HCT116 (cell line): ENCODE measurements around the gene KRT15. TPM values are rescaled to one million over a fixed set of nuclear protein-coding genes. Genes with fewer than 3 reads are reported as not detected.

Experiments
- ATAC-seq: fragments of 200-7000 bp; cut with Tn5 transposase; 2 replicates; pipeline ENCODE4 v1.9.1; 2020; ENCODE audit warnings: mild to moderate bottlenecking, moderate library complexity
- BruUV-seq: library from RNA; stranded (reverse); fragments of 400-500 nt; replicated peaks from 2 replicates; lab custom pipeline; 2021; lab: Mats Ljungman, UMichigan
- CTCF ChIA-PET: fragments of 300-600 bp; sonication (Branson Sonifier 250); formaldehyde crosslinking; loops from one replicate; lab custom pipeline; 2021; ENCODE audit warnings: antibody characterized with exemption; lab: Charles Lee
- POLR2A ChIA-PET: fragments of 300-600, 350-600 bp; sonication (Branson Sonifier 250); formaldehyde crosslinking; loops from one replicate; lab custom pipeline; 2021; ENCODE audit warnings: antibody characterized with exemption; lab: Charles Lee
- RAD21 ChIA-PET, 2 experiments: fragments of 300-600 bp; sonication (Branson Sonifier 250); formaldehyde crosslinking; loops; one replicate each; lab custom pipeline; 2023; ENCODE audit warnings: low total read pairs in 2 of 2; ENCODE audit not compliant: uncharacterized antibody in 2 of 2, unreplicated experiment in 2 of 2, low non-redundant PET in 1 of 2; lab: Charles Lee
- DNase-seq: peaks from one replicate; pipeline ENCODE4 v3.0.0-alpha.2; 2010; ENCODE audit warnings: low read depth, low spot score
- H2AFZ ChIP-seq: fragments of 200-600 bp; shearing (Covaris generic), sonication (generic); 2 replicates; pipeline ENCODE4 v1.6.1; 2017; ENCODE audit warnings: low read depth, mixed run types, mixed read lengths, antibody characterized with exemption, low read length; ENCODE audit not compliant: poor library complexity, severe bottlenecking
- H3K27ac ChIP-seq: 2 replicates; pipeline ENCODE4 v1.5.1; 2012; ENCODE audit warnings: low read depth, low read length
- H3K27me3 ChIP-seq: fragments of 200-600 bp; sonication (generic); 2 replicates; pipeline ENCODE4 v1.6.1; 2016; ENCODE audit warnings: mixed run types, low read length, mixed read lengths; ENCODE audit not compliant: insufficient read depth
- H3K36me3 ChIP-seq, 2 experiments: fragments of 200-500 bp in 1 of 2; fragments of 200-600 bp in 1 of 2; sonication (Bioruptor generic) in 1 of 2; sonication (generic) in 1 of 2; 2 replicates each; pipeline versions ENCODE4 v1.5.1 to v1.6.1; 2014 to 2016; ENCODE audit warnings: low read length in 2 of 2, inconsistent platforms in 1 of 2, mixed read lengths in 1 of 2, mixed run types in 1 of 2; ENCODE audit not compliant: insufficient read depth in 2 of 2, control insufficient read depth in 1 of 2
- H3K4me1 ChIP-seq, 2 experiments: fragments of 200-600 bp in 1 of 2; sonication (generic) in 1 of 2; 2 replicates each; pipeline versions ENCODE4 v1.5.1 to v1.6.1; 2012 to 2017; ENCODE audit warnings: low read length in 2 of 2, inconsistent platforms in 1 of 2, mild to moderate bottlenecking in 1 of 2, mixed read lengths in 1 of 2, mixed run types in 1 of 2, moderate library complexity in 1 of 2; ENCODE audit not compliant: insufficient read depth in 2 of 2, control insufficient read depth in 1 of 2
- H3K4me2 ChIP-seq: fragments of 200-600 bp; sonication (generic); 2 replicates; pipeline ENCODE4 v1.6.1; 2017; ENCODE audit warnings: mixed run types, low read length, mixed read lengths
- H3K4me3 ChIP-seq, 2 experiments: fragments of 200-600 bp in 1 of 2; sonication (generic) in 1 of 2; replicated peaks in 1 of 2; 2 replicates each; pipeline ENCODE4 v1.5.1; 2011 to 2016; ENCODE audit warnings: low read length in 2 of 2, control low read depth in 1 of 2, low read depth in 1 of 2, mild to moderate bottlenecking in 1 of 2, mixed read lengths in 1 of 2, mixed run types in 1 of 2
- H3K79me2 ChIP-seq: fragments of 200-600 bp; sonication (generic); 2 replicates; pipeline ENCODE4 v1.6.1; 2017; ENCODE audit warnings: mild to moderate bottlenecking, mixed run types, low read length, moderate library complexity, mixed read lengths; ENCODE audit not compliant: insufficient read depth
- H3K9ac ChIP-seq: fragments of 200-600 bp; sonication (generic); 2 replicates; pipeline ENCODE4 v1.6.1; 2016; ENCODE audit warnings: low read length, mixed read lengths
- H3K9me2 ChIP-seq: fragments of 200-600 bp; sonication (generic), shearing (Covaris generic); 2 replicates; pipeline ENCODE4 v1.6.1; 2017; ENCODE audit warnings: mixed run types, mild to moderate bottlenecking, moderate library complexity; ENCODE audit not compliant: insufficient read depth
- H3K9me3 ChIP-seq, 2 experiments: fragments of 200-500 bp in 1 of 2; fragments of 200-600 bp in 1 of 2; sonication (Bioruptor generic) in 1 of 2; sonication (generic) in 1 of 2; 2 replicates each; pipeline ENCODE4 v1.6.1; 2014 to 2017; ENCODE audit warnings: low read length in 2 of 2, mixed read lengths in 2 of 2, inconsistent platforms in 1 of 2, low read depth in 1 of 2, mild to moderate bottlenecking in 1 of 2, mixed run types in 1 of 2, moderate library complexity in 1 of 2; ENCODE audit not compliant: control insufficient read depth in 1 of 2, insufficient read depth in 1 of 2
- H4K20me1 ChIP-seq: fragments of 200-600 bp; sonication (generic), shearing (Covaris generic); 2 replicates; pipeline ENCODE4 v1.6.1; 2017; ENCODE audit warnings: mixed run types, mild to moderate bottlenecking, moderate library complexity; ENCODE audit not compliant: insufficient read depth
- CBX3 ChIP-seq: IDR thresholded peaks from 2 replicates; pipeline ENCODE4 v1.6.1; 2012; ENCODE audit warnings: low read depth
- EGR1 ChIP-seq: IDR thresholded peaks from 2 replicates; pipeline ENCODE4 v1.6.1; 2012; ENCODE audit warnings: low read depth
- FOSL1 ChIP-seq: IDR thresholded peaks from 2 replicates; pipeline ENCODE4 v1.6.1; 2012; ENCODE audit warnings: low read depth
- POLR2A ChIP-seq: IDR thresholded peaks from 2 replicates; pipeline ENCODE4 v1.7.0; 2011; ENCODE audit warnings: borderline replicate concordance; ENCODE audit not compliant: insufficient read depth, insufficient read length; ENCODE audit errors: extremely low read depth
- RAD21 ChIP-seq: IDR thresholded peaks from 2 replicates; pipeline ENCODE4 v1.6.1; 2012; ENCODE audit warnings: low read depth, mild to moderate bottlenecking
- SIN3A ChIP-seq: IDR thresholded peaks from 2 replicates; pipeline ENCODE4 v1.6.1; 2012; ENCODE audit warnings: low read depth
- SP1 ChIP-seq: IDR thresholded peaks from 2 replicates; pipeline ENCODE4 v1.6.1; 2012; ENCODE audit warnings: low read depth
- intact Hi-C: fragments of 100-400 bp; cut with micrococcal nuclease; formaldehyde crosslinking; loops from 2 replicates; pipeline ENCODE4 v1.10.0; 2022
- total RNA-seq: library from RNA; stranded (reverse); gene quantifications from one replicate; pipeline ENCODE4 v1.2.1, GENCODE V29; 2021; ENCODE audit not compliant: unreplicated experiment
- TF ChIP-seq, protein P1 (sequence below): IDR thresholded peaks from 2 replicates; pipeline ENCODE4 v1.6.1; 2012; ENCODE audit warnings: low read depth
- TF ChIP-seq, protein P2 (sequence below), 3 experiments: fragments of 200-600 bp in 1 of 3; sonication (generic) in 1 of 3; IDR thresholded peaks in 2 of 3; conservative IDR thresholded peaks in 1 of 3; 2 replicates each; pipeline ENCODE4 v1.5.1; 2012 to 2017; ENCODE audit warnings: low read depth in 2 of 3, low read length in 2 of 3, antibody characterized with exemption in 1 of 3, borderline replicate concordance in 1 of 3, control low read depth in 1 of 3, mild to moderate bottlenecking in 1 of 3, mixed read lengths in 1 of 3, mixed run types in 1 of 3, moderate library complexity in 1 of 3; ENCODE audit not compliant: insufficient read depth in 1 of 3

KRT15 gene
- total RNA-seq, 1 experiment from 2014 or later = 37.1 TPM

- Histone ChIP-seq H3K4me2 (no peak within 1 kb of the TSS), H3K9me2 (no peaks in the 10 kb centered on the region), H3K4me3 (no peak within 1 kb of the TSS), H4K20me1 (no peaks in the 10 kb centered on the region), H3K9ac (no peak within 1 kb of the TSS), H3K9me3 (no peaks in the 10 kb centered on the region), H3K79me2 (no peaks in the 10 kb centered on the region), H3K36me3 (no peaks in the 10 kb centered on the region)
- CTCF ChIA-PET = no interaction called here
- RAD21 ChIA-PET = no interaction called here
- no TSS peak for BruUV-seq
- TF ChIP-seq SIN3A (no peak), POLR2A (no peak), RAD21 (no peak), CBX3 (no peak), FOSL1 (no peak), EGR1 (no peak), SP1 (no peak)
- TF ChIP-seq, protein P1, sequence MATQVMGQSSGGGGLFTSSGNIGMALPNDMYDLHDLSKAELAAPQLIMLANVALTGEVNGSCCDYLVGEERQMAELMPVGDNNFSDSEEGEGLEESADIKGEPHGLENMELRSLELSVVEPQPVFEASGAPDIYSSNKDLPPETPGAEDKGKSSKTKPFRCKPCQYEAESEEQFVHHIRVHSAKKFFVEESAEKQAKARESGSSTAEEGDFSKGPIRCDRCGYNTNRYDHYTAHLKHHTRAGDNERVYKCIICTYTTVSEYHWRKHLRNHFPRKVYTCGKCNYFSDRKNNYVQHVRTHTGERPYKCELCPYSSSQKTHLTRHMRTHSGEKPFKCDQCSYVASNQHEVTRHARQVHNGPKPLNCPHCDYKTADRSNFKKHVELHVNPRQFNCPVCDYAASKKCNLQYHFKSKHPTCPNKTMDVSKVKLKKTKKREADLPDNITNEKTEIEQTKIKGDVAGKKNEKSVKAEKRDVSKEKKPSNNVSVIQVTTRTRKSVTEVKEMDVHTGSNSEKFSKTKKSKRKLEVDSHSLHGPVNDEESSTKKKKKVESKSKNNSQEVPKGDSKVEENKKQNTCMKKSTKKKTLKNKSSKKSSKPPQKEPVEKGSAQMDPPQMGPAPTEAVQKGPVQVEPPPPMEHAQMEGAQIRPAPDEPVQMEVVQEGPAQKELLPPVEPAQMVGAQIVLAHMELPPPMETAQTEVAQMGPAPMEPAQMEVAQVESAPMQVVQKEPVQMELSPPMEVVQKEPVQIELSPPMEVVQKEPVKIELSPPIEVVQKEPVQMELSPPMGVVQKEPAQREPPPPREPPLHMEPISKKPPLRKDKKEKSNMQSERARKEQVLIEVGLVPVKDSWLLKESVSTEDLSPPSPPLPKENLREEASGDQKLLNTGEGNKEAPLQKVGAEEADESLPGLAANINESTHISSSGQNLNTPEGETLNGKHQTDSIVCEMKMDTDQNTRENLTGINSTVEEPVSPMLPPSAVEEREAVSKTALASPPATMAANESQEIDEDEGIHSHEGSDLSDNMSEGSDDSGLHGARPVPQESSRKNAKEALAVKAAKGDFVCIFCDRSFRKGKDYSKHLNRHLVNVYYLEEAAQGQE = no peak
- TF ChIP-seq, protein P2, sequence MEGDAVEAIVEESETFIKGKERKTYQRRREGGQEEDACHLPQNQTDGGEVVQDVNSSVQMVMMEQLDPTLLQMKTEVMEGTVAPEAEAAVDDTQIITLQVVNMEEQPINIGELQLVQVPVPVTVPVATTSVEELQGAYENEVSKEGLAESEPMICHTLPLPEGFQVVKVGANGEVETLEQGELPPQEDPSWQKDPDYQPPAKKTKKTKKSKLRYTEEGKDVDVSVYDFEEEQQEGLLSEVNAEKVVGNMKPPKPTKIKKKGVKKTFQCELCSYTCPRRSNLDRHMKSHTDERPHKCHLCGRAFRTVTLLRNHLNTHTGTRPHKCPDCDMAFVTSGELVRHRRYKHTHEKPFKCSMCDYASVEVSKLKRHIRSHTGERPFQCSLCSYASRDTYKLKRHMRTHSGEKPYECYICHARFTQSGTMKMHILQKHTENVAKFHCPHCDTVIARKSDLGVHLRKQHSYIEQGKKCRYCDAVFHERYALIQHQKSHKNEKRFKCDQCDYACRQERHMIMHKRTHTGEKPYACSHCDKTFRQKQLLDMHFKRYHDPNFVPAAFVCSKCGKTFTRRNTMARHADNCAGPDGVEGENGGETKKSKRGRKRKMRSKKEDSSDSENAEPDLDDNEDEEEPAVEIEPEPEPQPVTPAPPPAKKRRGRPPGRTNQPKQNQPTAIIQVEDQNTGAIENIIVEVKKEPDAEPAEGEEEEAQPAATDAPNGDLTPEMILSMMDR (IDR thresholded peaks at IDR 0.05 in 2 of 3, conservative IDR thresholded peaks at IDR 0.05 in 1 of 3; ENCODE audit: borderline replicate concordance in 1 of 3, insufficient read depth in 1 of 3, low read depth in 2 of 3, low read length in 2 of 3) = no peak
- TF ChIP-seq, all 23 proteins: peak for 0
- no peak within 1 kb of the TSS for H3K27ac ChIP-seq
- DNase-seq = no peak
- no peak within 1 kb of the TSS for H2AFZ ChIP-seq
- POLR2A ChIA-PET = no interaction called here
- no peak for ATAC-seq
- intact Hi-C loops = no loop called here
- no peaks in the 10 kb centered on the region; a peak in 1 of 4 replicates for H3K4me1 ChIP-seq
- H3K27me3 ChIP-seq = no peaks in the 10 kb centered on the region
Observed at GRCh38 chr17:41481036-41481435, 37.7 kb downstream of the KRT15 start, which contains the start of gene KRT35. Gene KRT35, minus strand, starts transcription at chr17:41481151. Its CDS starts 54 bp downstream, at chr17:41481097.
